ENCODE data around the gene GLB1L3. TPM values are rescaled to one million over a fixed set of nuclear protein-coding genes. Genes with fewer than 3 reads are reported as not detected.
"Not testable (repeated sequence)": the region's sequence is repeated elsewhere in the genome, so short reads cannot be mapped to it uniquely, and the experiment has no call there.

GLB1L3 gene
- total RNA-seq, 4 donors from 2014 or later = 0.16 TPM; not detected in 3

- WGBS, 2 donors (ENCODE audit: low coverage in 1 of 2) = 81% methylated on average over 10 of the region's 10 CpGs; no CpG with 5 or more reads in 1 of the 2 donors
- Histone ChIP-seq H3K4me1 (no peaks in the 10 kb centered on the region), H3K9me3 (peaks cover 7 to 14% of the 10 kb centered on the region in 2 donors), H3K27me3 (peaks cover 8% of the 10 kb centered on the region), H3K36me3 (no peaks in the 10 kb centered on the region), H3K27ac (no peak overlapping the region), H3K4me3 (no peak overlapping the region)
- no peak for TF ChIP-seq CTCF (IDR thresholded peaks at IDR 0.05)
- TF ChIP-seq EP300 (IDR thresholded peaks at IDR 0.05; ENCODE audit: low read depth) = no peak
- TF ChIP-seq POLR2A (IDR thresholded peaks at IDR 0.05) = no peak
- TF ChIP-seq POLR2AphosphoS5 (IDR thresholded peaks at IDR 0.05) = no peak
- in situ Hi-C loops (cut with MboI; ENCODE audit: low pct_ligation_motif_present in 1 of 4, low pct_unique_long_range_greater_than_20kb in 1 of 4, low sequenced_read_pairs in 3 of 4) (no loop called here), intact Hi-C loops (cut with DNase I; ENCODE audit: low total_unique reads) (no loop called here)
- DNase-seq = no peak
These were observed 37.2 kb downstream of the GLB1L3 start for GRCh38 chr11:134313379-134313778.

- WGBS, 2 donors (ENCODE audit: low coverage in 1 of 2) = 84 to 91% methylated on average over 8 to 9 of the region's 9 CpGs
- intact Hi-C loops (cut with DNase I; ENCODE audit: low total_unique reads) = no loop called here
These were observed 37.8 kb downstream of the GLB1L3 start for GRCh38 chr11:134313821-134314607.

GRCh38 chr11:134317103-134317502 is 40.9 kb downstream of the GLB1L3 start:
- Histone ChIP-seq H3K4me3 (no peak overlapping the region), H3K27ac (no peak overlapping the region), H3K36me3 (no peaks in the 10 kb centered on the region), H3K4me1 (no peaks in the 10 kb centered on the region), H3K9me3 (peaks cover 7 to 14% of the 10 kb centered on the region in 2 donors), H3K27me3 (peaks cover 11% of the 10 kb centered on the region)
- no peak for DNase-seq
- 93 to 97% methylated on average over 3 of the region's 3 CpGs for WGBS, 2 donors (ENCODE audit: low coverage in 1 of 2)
- no peak for TF ChIP-seq POLR2AphosphoS5 (IDR thresholded peaks at IDR 0.05)
- TF ChIP-seq CTCF (IDR thresholded peaks at IDR 0.05) = no peak
- no peak for TF ChIP-seq EP300 (IDR thresholded peaks at IDR 0.05; ENCODE audit: low read depth)
- no peak for TF ChIP-seq POLR2A (IDR thresholded peaks at IDR 0.05)
- intact Hi-C loops (cut with DNase I; ENCODE audit: low total_unique reads) = no loop called here
- in situ Hi-C loops (cut with MboI; ENCODE audit: low pct_ligation_motif_present in 1 of 4, low pct_unique_long_range_greater_than_20kb in 1 of 4, low sequenced_read_pairs in 3 of 4) = no loop called here

More at GRCh38 chr11:134313821-134314607, 37.8 kb downstream of the GLB1L3 start:
- Histone ChIP-seq H3K4me1 (no peaks in the 10 kb centered on the region), H3K27ac (no peak overlapping the region), H3K36me3 (no peaks in the 10 kb centered on the region), H3K9me3 (peaks cover 7 to 14% of the 10 kb centered on the region in 2 donors), H3K4me3 (no peak overlapping the region), H3K27me3 (peaks cover 8% of the 10 kb centered on the region)
- no peak for TF ChIP-seq POLR2A (IDR thresholded peaks at IDR 0.05)
- TF ChIP-seq POLR2AphosphoS5 (IDR thresholded peaks at IDR 0.05) = no peak
- TF ChIP-seq EP300 (IDR thresholded peaks at IDR 0.05; ENCODE audit: low read depth) = no peak
- TF ChIP-seq CTCF (IDR thresholded peaks at IDR 0.05) = no peak
- in situ Hi-C loops (cut with MboI; ENCODE audit: low pct_ligation_motif_present in 1 of 4, low pct_unique_long_range_greater_than_20kb in 1 of 4, low sequenced_read_pairs in 3 of 4) = no loop called here
- DNase-seq = no peak

GRCh38 chr11:134321373-134321772 is 45.2 kb downstream of the GLB1L3 start:
- DNase-seq; in situ Hi-C loops (cut with MboI; ENCODE audit: low pct_ligation_motif_present in 1 of 4, low pct_unique_long_range_greater_than_20kb in 1 of 4, low sequenced_read_pairs in 3 of 4); H3K36me3 ChIP-seq; intact Hi-C loops (cut with DNase I; ENCODE audit: low total_unique reads); H3K4me1 ChIP-seq; H3K27ac ChIP-seq; H3K4me3 ChIP-seq: not testable (repeated sequence)
- Histone ChIP-seq H3K9me3 (peaks cover 7 to 14% of the 10 kb centered on the region in 2 donors), H3K27me3 (peaks cover 11% of the 10 kb centered on the region)
- WGBS, 2 donors (ENCODE audit: low coverage in 1 of 2) = 58 to 73% methylated on average over 2 of the region's 2 CpGs
